Endodermal cell (in vitro differentiated cells): ENCODE data around the gene RANGRF. TPM values are rescaled to one million over a fixed set of nuclear protein-coding genes. Genes with fewer than 3 reads are reported as not detected.

Experiments used
- DNase-seq: peaks from one replicate; pipeline ENCODE4 v3.0.0-alpha.2; 2017
- H3K27ac ChIP-seq: 2 replicates; pipeline ENCODE4 v1.5.1; 2013; ENCODE audit warnings: mild to moderate bottlenecking, low read depth, low read length, moderate library complexity
- H3K27me3 ChIP-seq: 2 replicates; pipeline ENCODE4 v1.6.1; 2013; ENCODE audit warnings: mild to moderate bottlenecking, low read length, moderate library complexity; ENCODE audit not compliant: insufficient read depth, control insufficient read depth, poor library complexity, severe bottlenecking
- H3K36me3 ChIP-seq: 2 replicates; pipeline ENCODE4 v1.7.0; 2013; ENCODE audit warnings: mild to moderate bottlenecking, low read length, moderate library complexity; ENCODE audit not compliant: control insufficient read depth, insufficient read depth
- H3K4me1 ChIP-seq: one replicate; pipeline ENCODE4 v1.7.0; 2013; ENCODE audit warnings: low read length; ENCODE audit not compliant: control insufficient read depth, insufficient read depth
- H3K4me3 ChIP-seq: 2 replicates; pipeline ENCODE4 v1.5.1; 2013; ENCODE audit warnings: mild to moderate bottlenecking, low read length, moderate library complexity
- H3K9ac ChIP-seq: 2 replicates; pipeline ENCODE4 v1.6.1; 2013; ENCODE audit warnings: mild to moderate bottlenecking, low read length, moderate library complexity; ENCODE audit not compliant: poor library complexity, severe bottlenecking; ENCODE audit errors: extremely low read depth
- H3K9me3 ChIP-seq: 2 replicates; pipeline ENCODE4 v1.6.1; 2013; ENCODE audit warnings: mild to moderate bottlenecking, low read length, moderate library complexity; ENCODE audit not compliant: control insufficient read depth
- H3K27ac Mint-ChIP-seq: 2 replicates; pipeline ENCODE4 v1.8.0; 2020; ENCODE audit warnings: mixed read lengths
- H3K27me3 Mint-ChIP-seq: 2 replicates; pipeline ENCODE4 v1.8.0; 2021; ENCODE audit warnings: mild to moderate bottlenecking, mixed read lengths; ENCODE audit not compliant: insufficient read depth
- H3K36me3 Mint-ChIP-seq: 2 replicates; pipeline ENCODE4 v1.8.0; 2020; ENCODE audit warnings: low read depth, mixed read lengths
- H3K4me1 Mint-ChIP-seq: 2 replicates; pipeline ENCODE4 v1.8.0; 2020; ENCODE audit warnings: mixed read lengths
- H3K4me3 Mint-ChIP-seq: 2 replicates; pipeline ENCODE4 v1.8.0; 2020; ENCODE audit warnings: mild to moderate bottlenecking, moderate library complexity, mixed read lengths
- H3K9me3 Mint-ChIP-seq: 2 replicates; pipeline ENCODE4 v1.8.0; 2020; ENCODE audit warnings: mild to moderate bottlenecking, mixed read lengths
- CTCF ChIP-seq: fragments of 200-600 bp; sonication (generic); conservative IDR thresholded peaks from 2 replicates; pipeline ENCODE4 v1.5.0; 2021; ENCODE audit warnings: antibody characterized with exemption, mild to moderate bottlenecking
- WGBS, 2 experiments: methylation state at CpG; one replicate each; pipeline versions ENCODE4 v1.1.5 to v1.1.7; 2013; ENCODE audit warnings: missing lambda C conversion rate in 2 of 2, mixed read lengths in 1 of 2; ENCODE audit not compliant: insufficient coverage in 1 of 2, insufficient read length in 1 of 2; 5-methylcytosine and 5-hydroxymethylcytosine counted together
- total RNA-seq, 2 donors: library from RNA; stranded (reverse); fragmentation: NEBNext Ultra II Directional in 1 of 2; extraction: Animal tissue kit (Norgen Biotek cat#: 25700) in 1 of 2; gene quantifications; 2 replicates in 1 of 2; 3 replicates in 1 of 2; pipeline ENCODE4 v1.2.1, GENCODE V29; 2021

Gene RANGRF
- total RNA-seq, 2 donors from 2014 or later, result 34.0 to 36.3 TPM

DNA sequence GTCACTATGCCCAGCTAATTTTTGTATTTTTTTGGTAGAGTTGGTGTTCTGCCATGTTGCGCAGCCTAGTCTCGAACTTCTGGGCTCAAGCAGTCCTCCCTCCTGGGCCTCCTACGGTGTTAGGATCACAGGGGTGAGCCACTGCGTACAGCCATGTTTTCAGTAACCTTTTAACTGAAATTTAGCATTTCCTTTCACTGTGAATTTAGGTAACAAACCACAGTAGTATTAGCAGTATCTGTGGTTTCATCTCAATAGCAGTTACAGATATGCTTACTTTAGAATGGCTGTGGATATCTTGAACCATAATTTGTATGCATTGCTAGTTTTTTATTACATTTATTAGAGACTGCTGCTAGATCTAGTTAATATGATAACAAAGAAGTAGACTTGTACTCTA is 4.3 kb upstream of the RANGRF start:
- H3K27ac ChIP-seq, result no peak overlapping the region
- Mint-ChIP-seq H3K36me3 (no peaks in the 10 kb centered on the region), H3K4me3 (no peak overlapping the region), H3K4me1 (peaks cover 11% of the 10 kb centered on the region), H3K27me3 (no peaks in the 10 kb centered on the region), H3K27ac (no peak overlapping the region), H3K9me3 (no peaks in the 10 kb centered on the region)
- DNase-seq, result no peak
- no peak for TF ChIP-seq CTCF
- no peaks in the 10 kb centered on the region for H3K4me1 ChIP-seq
- H3K36me3 ChIP-seq, result no peaks in the 10 kb centered on the region
- H3K9ac ChIP-seq, result no peak overlapping the region
- H3K9me3 ChIP-seq, result no peaks in the 10 kb centered on the region
- no peak overlapping the region for H3K4me3 ChIP-seq
- WGBS, 2 experiments, result 93 to 100% methylated on average over 4 of the region's 4 CpGs
- H3K27me3 ChIP-seq, result no peaks in the 10 kb centered on the region

GRCh38 chr17:8285270-8286181 is 2.9 kb upstream of the RANGRF start:
- Histone ChIP-seq H3K4me3 (no peak overlapping the region), H3K9me3 (no peaks in the 10 kb centered on the region), H3K9ac (no peak overlapping the region), H3K27me3 (no peaks in the 10 kb centered on the region), H3K36me3 (no peaks in the 10 kb centered on the region), H3K27ac (no peak overlapping the region), H3K4me1 (peaks cover 3% of the 10 kb centered on the region)
- no peak for TF ChIP-seq CTCF
- 87 to 92% methylated on average over 7 to 10 of the region's 10 CpGs for WGBS, 2 experiments
- peaks cover 11% of the 10 kb centered on the region for H3K4me1 Mint-ChIP-seq
- H3K27me3 Mint-ChIP-seq, result no peaks in the 10 kb centered on the region
- H3K9me3 Mint-ChIP-seq, result no peaks in the 10 kb centered on the region
- H3K36me3 Mint-ChIP-seq, result peaks cover 3% of the 10 kb centered on the region
- peak overlapping the region; percentile 53 for H3K27ac Mint-ChIP-seq
- H3K4me3 Mint-ChIP-seq, result no peak overlapping the region
- DNase-seq, result peak; percentile 55

DNA sequence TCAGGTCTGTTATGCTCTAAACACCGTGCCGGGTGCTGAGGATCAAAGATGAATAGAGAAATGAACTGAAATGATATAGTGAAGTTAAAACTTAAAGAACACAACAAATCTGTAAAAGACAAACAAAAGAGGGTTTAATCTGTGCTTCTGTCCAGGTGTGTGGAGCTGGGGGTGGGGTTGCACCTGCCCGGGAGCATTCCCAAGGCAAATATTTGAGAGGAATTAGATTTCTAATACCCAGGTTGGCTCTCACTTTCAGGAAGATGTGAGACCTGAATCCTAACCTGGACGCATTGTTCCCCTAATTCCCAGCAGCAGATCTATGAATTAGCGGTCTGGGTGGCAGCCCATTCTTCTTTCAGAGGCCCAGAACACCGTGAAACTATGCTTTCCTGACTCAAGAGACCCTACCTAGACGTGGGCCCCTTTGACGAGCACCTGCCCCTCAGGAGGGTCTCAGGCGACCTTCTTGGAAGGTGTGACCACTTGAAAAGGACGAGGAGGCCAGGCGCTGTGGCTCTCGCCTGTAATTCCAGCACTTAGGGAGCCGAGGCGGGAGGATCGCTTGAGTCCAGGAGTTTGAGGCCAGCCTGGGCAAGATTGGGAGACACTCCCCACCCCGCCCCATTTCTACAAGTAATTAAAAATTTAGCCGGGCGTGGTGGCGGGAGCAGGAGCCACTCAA is 677 bp upstream of the RANGRF start:
- H3K4me1 ChIP-seq, result peaks cover 3% of the 10 kb centered on the region
- Mint-ChIP-seq H3K27ac (peak overlapping the region; percentile 95), H3K9me3 (no peaks in the 10 kb centered on the region), H3K4me3 (peak overlapping the region; percentile 88), H3K36me3 (peaks cover 5% of the 10 kb centered on the region), H3K27me3 (no peaks in the 10 kb centered on the region), H3K4me1 (peaks cover 13% of the 10 kb centered on the region)
- no peak for TF ChIP-seq CTCF
- no peaks in the 10 kb centered on the region for H3K9me3 ChIP-seq
- peak overlapping the region; percentile 72 for H3K9ac ChIP-seq
- DNase-seq, result no peak
- WGBS, 2 experiments, result 46 to 69% methylated on average over 9 to 17 of the region's 19 CpGs
- H3K27ac ChIP-seq, result peak overlapping the region; percentile 27
- no peaks in the 10 kb centered on the region for H3K36me3 ChIP-seq
- H3K27me3 ChIP-seq, result no peaks in the 10 kb centered on the region
- H3K4me3 ChIP-seq, result peak overlapping the region; percentile 80
